IMR-90 (cell line): ENCODE data around the gene HLA-F. TPM values are rescaled to one million over a fixed set of nuclear protein-coding genes. Genes with fewer than 3 reads are reported as not detected.

Experiments
- ATAC-seq: fragments of 200-7000 bp; cut with Tn5 transposase; 2 replicates; pipeline ENCODE4 v1.9.1; 2020; ENCODE audit warnings: low read depth, mild to moderate bottlenecking, moderate library complexity
- BruUV-seq: library from RNA; stranded (reverse); fragments of 400-500 nt; replicated peaks from 2 replicates; lab custom pipeline; 2021; lab: Mats Ljungman, UMichigan
- CTCF ChIA-PET: fragments of 300-600 bp; formaldehyde crosslinking; extraction: SDS; loops from one replicate; lab custom pipeline; 2021; ENCODE audit warnings: antibody characterized with exemption; lab: Yijun Ruan, JAX
- POLR2A ChIA-PET: fragments of 300-600 bp; sonication (Branson Sonifier 250); formaldehyde crosslinking; loops from one replicate; lab custom pipeline; 2022; ENCODE audit warnings: antibody characterized with exemption; ENCODE audit not compliant: unreplicated experiment; lab: Charles Lee
- DNase-seq: peaks from one replicate; pipeline ENCODE4 v3.0.0; 2013
- H2AFZ ChIP-seq: replicated peaks from 2 replicates; pipeline ENCODE3; 2013; ENCODE audit warnings: low read length, mild to moderate bottlenecking; ENCODE audit not compliant: poor library complexity
- H2AK5ac ChIP-seq: 2 replicates; pipeline ENCODE4 v1.6.1; 2013; ENCODE audit warnings: low read depth, low read length, inconsistent platforms
- H2AK9ac ChIP-seq: replicated peaks from 2 replicates; pipeline ENCODE3; 2013; ENCODE audit warnings: mild to moderate bottlenecking, low read depth, low read length, moderate library complexity; ENCODE audit not compliant: poor library complexity
- H2BK120ac ChIP-seq: 2 replicates; pipeline ENCODE4 v1.6.1; 2013; ENCODE audit warnings: low read depth, low read length, inconsistent platforms
- H2BK15ac ChIP-seq: 3 replicates; pipeline ENCODE4 v1.6.1; 2013; ENCODE audit warnings: low read depth, low read length, inconsistent platforms
- H2BK20ac ChIP-seq: 2 replicates; pipeline ENCODE4 v1.6.1; 2013; ENCODE audit warnings: low read depth, mild to moderate bottlenecking, inconsistent platforms, low read length, moderate library complexity
- H2BK5ac ChIP-seq: 2 replicates; pipeline ENCODE4 v1.6.1; 2013; ENCODE audit warnings: mild to moderate bottlenecking, low read depth, low read length, inconsistent platforms; ENCODE audit not compliant: poor library complexity, severe bottlenecking
- H3K14ac ChIP-seq: replicated peaks from 2 replicates; pipeline ENCODE4 v1.6.1; 2013; ENCODE audit warnings: low read depth, low read length, inconsistent platforms
- H3K18ac ChIP-seq: 2 replicates; pipeline ENCODE4 v1.6.1; 2013; ENCODE audit warnings: low read depth, low read length, control low read depth
- H3K23ac ChIP-seq: 2 replicates; pipeline ENCODE4 v1.6.1; 2013; ENCODE audit warnings: low read depth, low read length, inconsistent platforms
- H3K27ac ChIP-seq: 2 replicates; pipeline ENCODE4 v1.5.1; 2013; ENCODE audit warnings: mild to moderate bottlenecking, control low read depth, low read length; ENCODE audit not compliant: insufficient read depth
- H3K27me3 ChIP-seq: 2 replicates; pipeline ENCODE4 v1.6.1; 2013; ENCODE audit warnings: low read length; ENCODE audit not compliant: control insufficient read depth, insufficient read depth
- H3K36me3 ChIP-seq: 2 replicates; pipeline ENCODE4 v1.6.1; 2013; ENCODE audit warnings: low read length, mixed read lengths; ENCODE audit not compliant: control insufficient read depth, insufficient read depth
- H3K4ac ChIP-seq: 2 replicates; pipeline ENCODE4 v1.6.1; 2013; ENCODE audit warnings: low read depth, low read length, inconsistent platforms
- H3K4me1 ChIP-seq: 2 replicates; pipeline ENCODE4 v1.6.1; 2013; ENCODE audit warnings: low read length, mixed read lengths; ENCODE audit not compliant: control insufficient read depth, insufficient read depth
- H3K4me2 ChIP-seq: 2 replicates; pipeline ENCODE4 v1.6.1; 2013; ENCODE audit warnings: low read depth, mild to moderate bottlenecking, control low read depth, low read length, moderate library complexity
- H3K4me3 ChIP-seq: 2 replicates; pipeline ENCODE4 v1.5.1; 2013; ENCODE audit warnings: low read depth, mild to moderate bottlenecking, control low read depth, low read length, moderate library complexity; ENCODE audit not compliant: insufficient read depth
- H3K56ac ChIP-seq: 2 replicates; pipeline ENCODE4 v1.6.1; 2013; ENCODE audit warnings: low read length, inconsistent platforms; ENCODE audit not compliant: insufficient read depth; ENCODE audit errors: extremely low read depth
- H3K79me1 ChIP-seq, 2 experiments: 2 replicates each; pipeline ENCODE4 v1.6.1; 2013; ENCODE audit warnings: low read length in 2 of 2, inconsistent platforms in 1 of 2, low read depth in 1 of 2
- H3K9ac ChIP-seq: 2 replicates; pipeline ENCODE4 v1.6.1; 2013; ENCODE audit warnings: low read depth, low read length, control low read depth
- H3K9me1 ChIP-seq: 2 replicates; pipeline ENCODE4 v1.6.1; 2013; ENCODE audit warnings: low read length, inconsistent platforms; ENCODE audit not compliant: insufficient read depth
- H3K9me3 ChIP-seq: 2 replicates; pipeline ENCODE4 v1.6.1; 2013; ENCODE audit warnings: low read length; ENCODE audit not compliant: control insufficient read depth, insufficient read depth
- H4K20me1 ChIP-seq: 2 replicates; pipeline ENCODE4 v1.6.1; 2013; ENCODE audit warnings: low read length, inconsistent platforms; ENCODE audit not compliant: insufficient read depth
- H4K5ac ChIP-seq: 2 replicates; pipeline ENCODE4 v1.6.1; 2013; ENCODE audit warnings: mild to moderate bottlenecking, low read depth, low read length, control low read depth
- H4K8ac ChIP-seq, 2 experiments: 2 replicates each; pipeline ENCODE4 v1.6.1; 2013; ENCODE audit warnings: low read depth in 2 of 2, low read length in 2 of 2, control low read depth in 1 of 2, inconsistent platforms in 1 of 2
- H4K91ac ChIP-seq: 2 replicates; pipeline ENCODE4 v1.6.1; 2013; ENCODE audit warnings: low read depth, low read length, inconsistent platforms; ENCODE audit not compliant: insufficient read depth
- BHLHE40 ChIP-seq: fragments of 150-350 bp; IDR thresholded peaks from 2 replicates; pipeline ENCODE4 v1.6.1; 2016; ENCODE audit warnings: mild to moderate bottlenecking, low read depth, low read length
- CEBPB ChIP-seq: IDR thresholded peaks from 2 replicates; pipeline ENCODE4 v1.6.1; 2012; ENCODE audit warnings: low read depth, low read length, improper control_type of control experiment
- CHD1 ChIP-seq: IDR thresholded peaks from 2 replicates; pipeline ENCODE4 v1.6.1; 2012; ENCODE audit warnings: low read depth, low read length, improper control_type of control experiment
- CTCF ChIP-seq: conservative IDR thresholded peaks from 2 replicates; pipeline ENCODE4 v1.5.1; 2012; ENCODE audit warnings: mild to moderate bottlenecking, low read depth, low read length, improper control_type of control experiment
- ELK1 ChIP-seq: fragments of 150-350 bp; IDR thresholded peaks from 2 replicates; pipeline ENCODE4 v1.6.1; 2016; ENCODE audit warnings: low read depth, mild to moderate bottlenecking, low read length, moderate library complexity, borderline replicate concordance
- FOS ChIP-seq: fragments of 150-350 bp; IDR thresholded peaks from 2 replicates; pipeline ENCODE4 v1.6.1; 2016; ENCODE audit warnings: low read depth, low read length
- MAFK ChIP-seq: IDR thresholded peaks from 2 replicates; pipeline ENCODE4 v1.6.1; 2012; ENCODE audit warnings: low read depth, low read length, improper control_type of control experiment
- MXI1 ChIP-seq: IDR thresholded peaks from 2 replicates; pipeline ENCODE4 v1.6.1; 2012; ENCODE audit warnings: low read depth, mild to moderate bottlenecking, low read length, moderate library complexity, borderline replicate concordance
- RAD21 ChIP-seq: IDR thresholded peaks from 2 replicates; pipeline ENCODE4 v1.6.1; 2012; ENCODE audit warnings: low read length, improper control_type of control experiment
- RCOR1 ChIP-seq: IDR thresholded peaks from 2 replicates; pipeline ENCODE4 v1.6.1; 2012; ENCODE audit warnings: mild to moderate bottlenecking, low read length, improper control_type of control experiment; ENCODE audit not compliant: insufficient replicate concordance
- USF2 ChIP-seq: fragments of 150-350 bp; IDR thresholded peaks from 2 replicates; pipeline ENCODE4 v1.6.1; 2017; ENCODE audit warnings: mild to moderate bottlenecking, antibody characterized with exemption, low read length, low read depth
- WGBS, 2 experiments: methylation state at CpG; one replicate each; pipeline versions ENCODE4 v1.1.5 to v1.1.7; 2013; ENCODE audit warnings: missing lambda C conversion rate in 2 of 2; ENCODE audit not compliant: insufficient read length in 1 of 2; ENCODE audit errors: extremely low coverage in 2 of 2; 5-methylcytosine and 5-hydroxymethylcytosine counted together
- dilution Hi-C: fragments of 300-500 bp; cut with HindIII; formaldehyde crosslinking; loops from one replicate; pipeline ENCODE4 v1.14.3; 2018; ENCODE audit warnings: low sequenced_read_pairs; ENCODE audit not compliant: unreplicated experiment
- in situ Hi-C: fragments of 300-500 bp; cut with MboI; formaldehyde crosslinking; loops from 3 replicates; pipeline ENCODE4 v1.14.3; 2019; ENCODE audit warnings: low sequenced_read_pairs, inconsistent platforms, mixed read lengths
- intact Hi-C: fragments of 100-400 bp; cut with micrococcal nuclease; formaldehyde crosslinking; loops from 2 replicates; pipeline ENCODE4 v1.10.0; 2022
- polyA plus RNA-seq, 3 experiments: library from polyadenylated mRNA; depleted of rRNA; stranded (reverse); fragments of >200 nt; gene quantifications; 2 replicates each; pipeline ENCODE4 v1.2.3, GENCODE V29; 2012; ENCODE audit warnings: low replicate concordance in 1 of 3
- total RNA-seq: library from RNA; depleted of rRNA; stranded (reverse); fragments of >200 nt; gene quantifications from 2 replicates; pipeline ENCODE4 v1.2.3, GENCODE V29; 2012

HLA-F gene
- total and polyA plus RNA-seq, 2 of the 4 experiments (the other 2 are of a cell fraction): not detected

GRCh38 chr6:29745386-29745785, 22.2 kb downstream of the HLA-F start:
- POLR2A ChIA-PET: no interaction called here
- no peak overlapping the region for H2BK15ac ChIP-seq
- no peak overlapping the region for H3K18ac ChIP-seq
- H2BK20ac ChIP-seq: no peak overlapping the region
- dilution Hi-C loops: no loop called here
- no peak overlapping the region for H2AK5ac ChIP-seq
- intact Hi-C loops: no loop called here
- peaks cover 4% of the 10 kb centered on the region; the same call in 1 of the 2 replicates for H3K4me1 ChIP-seq
- H3K9ac ChIP-seq: no peak overlapping the region
- no peaks in the 10 kb centered on the region; the same call in 1 of the 2 replicates for H3K27me3 ChIP-seq
- H2AFZ ChIP-seq: no peak overlapping the region
- H3K36me3 ChIP-seq: peaks cover 2% of the 10 kb centered on the region; the same call in 1 of the 2 replicates
- no peaks in the 10 kb centered on the region for H3K9me3 ChIP-seq
- H4K5ac ChIP-seq: no peak overlapping the region
- no peak overlapping the region for H3K56ac ChIP-seq
- in situ Hi-C loops: loop anchor here (25.0 kb wide), 1 partner anchor 267 kb away; no protein-coding TSS in a partner anchor
- TF ChIP-seq CHD1 (no peak), RAD21 (no peak), USF2 (no peak), ELK1 (no peak), FOS (no peak), MAFK (no peak), CEBPB (no peak), RCOR1 (no peak), BHLHE40 (no peak), MXI1 (no peak), CTCF (no peak)
- no peak overlapping the region for H3K4me2 ChIP-seq
- no peak overlapping the region for H3K23ac ChIP-seq
- H3K27ac ChIP-seq: no peak overlapping the region
- ATAC-seq (no peak), DNase-seq (no peak)
- no peak overlapping the region for H2BK120ac ChIP-seq
- WGBS, 2 experiments: no CpG with 5 or more reads among the region's 3 CpGs
- no peak overlapping the region for H3K4ac ChIP-seq
- no TSS peak for BruUV-seq
- CTCF ChIA-PET: no interaction called here
- no peaks in the 10 kb centered on the region for H4K20me1 ChIP-seq
- no peak overlapping the region for H3K14ac ChIP-seq
- no peak overlapping the region for H2AK9ac ChIP-seq
- no peaks in the 10 kb centered on the region for H3K9me1 ChIP-seq
- H3K79me1 ChIP-seq: no peaks in the 10 kb centered on the region
- no peak overlapping the region for H3K4me3 ChIP-seq
- H4K91ac ChIP-seq: no peak overlapping the region
- H2BK5ac ChIP-seq: no peak overlapping the region
- no peak overlapping the region for H4K8ac ChIP-seq
